Upper lobe of left lung (tissue), 4 donors: ENCODE measurements around the gene EXOC4.

ENCODE experiments used
- CTCF ChIP-seq, 6 experiments: fragments of 450-650 bp in 4 of 6; fragments of 200-600 bp in 2 of 6; sonication (generic) in 2 of 6; IDR thresholded peaks; one replicate each; pipeline ENCODE4 v1.5.1; 2016 to 2019; ENCODE audit warnings: antibody characterized with exemption in 6 of 6
- EP300 ChIP-seq, 4 donors: sonication (generic); formaldehyde crosslinking; IDR thresholded peaks; one replicate each; pipeline ENCODE4 v1.5.1; 2017; ENCODE audit warnings: antibody characterized with exemption in 4 of 4, control low read depth in 2 of 4

- TF ChIP-seq CTCF (IDR thresholded peaks at IDR 0.05): no peak
- TF ChIP-seq EP300 (IDR thresholded peaks at IDR 0.05): no peak
These were observed 576.5 kb downstream of the EXOC4 start for GRCh38 chr7:133829336-133829897.
